Caco-2 (cell line): ENCODE measurements around the gene CCDC170. TPM values are rescaled to one million over a fixed set of nuclear protein-coding genes. Genes with fewer than 3 reads are reported as not detected.

Source experiments
- BruUV-seq: library from RNA; stranded (reverse); fragments of 400-500 nt; replicated peaks from 2 replicates; lab custom pipeline; 2021; lab: Mats Ljungman, UMichigan
- CTCF ChIA-PET: fragments of 300-600 bp; sonication (Branson Sonifier 250); formaldehyde crosslinking; loops from one replicate; lab custom pipeline; 2022; ENCODE audit warnings: antibody characterized with exemption; lab: Charles Lee
- POLR2A ChIA-PET: fragments of 300-600 bp; sonication (Branson Sonifier 250); formaldehyde crosslinking; loops from one replicate; lab custom pipeline; 2022; ENCODE audit warnings: antibody characterized with exemption; lab: Charles Lee
- DNase-seq, 2 experiments: peaks; one replicate each; pipeline versions ENCODE4 v3.0.0 to v3.0.0-alpha.2; 2020 to 2022
- H3K27me3 ChIP-seq: replicated peaks from 2 replicates; pipeline ENCODE4 v1.6.0; 2011; ENCODE audit warnings: low read length; ENCODE audit not compliant: control insufficient read depth, insufficient read depth
- H3K36me3 ChIP-seq: 2 replicates; pipeline ENCODE4 v1.5.1; 2011; ENCODE audit warnings: low read length; ENCODE audit not compliant: control insufficient read depth, insufficient read depth
- H3K4me1 ChIP-seq: fragments of 250-450 bp; sonication (Bioruptor Pico); 2 replicates; pipeline ENCODE4 v1.5.1; 2020; ENCODE audit warnings: mild to moderate bottlenecking
- H3K4me3 ChIP-seq: 2 replicates; pipeline ENCODE4 v1.5.1; 2011; ENCODE audit warnings: low read depth, mild to moderate bottlenecking, control low read depth, low read length
- H3K9me3 ChIP-seq: fragments of 250-450 bp; sonication (Bioruptor Pico); 2 replicates; pipeline ENCODE4 v1.5.1; 2020; ENCODE audit warnings: mild to moderate bottlenecking, moderate library complexity
- H3K27ac Mint-ChIP-seq: one replicate; pipeline ENCODE4 v1.8.0; 2022; ENCODE audit warnings: mixed read lengths; ENCODE audit not compliant: unreplicated experiment
- H3K27me3 Mint-ChIP-seq: one replicate; pipeline ENCODE4 v1.8.0; 2022; ENCODE audit warnings: mixed read lengths; ENCODE audit not compliant: insufficient read depth, unreplicated experiment
- H3K36me3 Mint-ChIP-seq: one replicate; pipeline ENCODE4 v1.8.0; 2022; ENCODE audit warnings: mild to moderate bottlenecking, mixed read lengths; ENCODE audit not compliant: insufficient read depth, unreplicated experiment
- H3K4me1 Mint-ChIP-seq: one replicate; pipeline ENCODE4 v1.8.0; 2022; ENCODE audit warnings: low read depth, mixed read lengths; ENCODE audit not compliant: unreplicated experiment
- H3K4me3 Mint-ChIP-seq: one replicate; pipeline ENCODE4 v1.8.0; 2022; ENCODE audit warnings: mild to moderate bottlenecking, moderate library complexity, mixed read lengths; ENCODE audit not compliant: unreplicated experiment
- H3K9me3 Mint-ChIP-seq: one replicate; pipeline ENCODE4 v1.8.0; 2022; ENCODE audit warnings: mixed read lengths; ENCODE audit not compliant: unreplicated experiment
- CTCF ChIP-seq, 2 experiments: fragments of 200-600 bp in 1 of 2; IDR thresholded peaks; 1 replicate in 1 of 2; 2 replicates in 1 of 2; pipeline versions ENCODE4 v1.5.1 to v1.8.0; 2011 to 2022; ENCODE audit warnings: antibody characterized with exemption in 1 of 2, control low read depth in 1 of 2, inconsistent platforms in 1 of 2, low read depth in 1 of 2, low read length in 1 of 2, mild to moderate bottlenecking in 1 of 2, moderate library complexity in 1 of 2; ENCODE audit not compliant: insufficient read depth in 1 of 2, severe bottlenecking in 1 of 2, unreplicated experiment in 1 of 2
- intact Hi-C: fragments of 100-400 bp; cut with micrococcal nuclease; formaldehyde crosslinking; loops from one replicate; pipeline ENCODE4 v1.10.0; 2022; ENCODE audit not compliant: unreplicated experiment
- total RNA-seq: library from RNA; stranded (reverse); gene quantifications from 2 replicates; pipeline ENCODE4 v1.2.3, GENCODE V29; 2022

The CCDC170 gene
- total RNA-seq, 1 experiment from 2014 or later, result 6.8 TPM

- no TSS peak for BruUV-seq
- TF ChIP-seq CTCF (IDR thresholded peaks at IDR 0.05; ENCODE audit: insufficient read depth in 1 of 2, low read depth in 1 of 2, low read length in 1 of 2, severe bottlenecking in 1 of 2, unreplicated experiment in 1 of 2), result no peak
- Histone ChIP-seq H3K9me3 (no peaks in the 10 kb centered on the region), H3K4me3 (no peak overlapping the region), H3K4me1 (peaks cover 22% of the 10 kb centered on the region), H3K36me3 (no peaks in the 10 kb centered on the region), H3K27me3 (no peaks in the 10 kb centered on the region)
- Mint-ChIP-seq H3K4me1 (peaks cover 11% of the 10 kb centered on the region), H3K9me3 (peaks cover 22% of the 10 kb centered on the region), H3K27ac (no peak overlapping the region), H3K36me3 (peaks cover 9% of the 10 kb centered on the region), H3K4me3 (no peak overlapping the region), H3K27me3 (no peaks in the 10 kb centered on the region)
- ChIA-PET POLR2A (no interaction called here), CTCF (no interaction called here)
- DNase-seq, result no peak
- intact Hi-C loops, result no loop called here
These were observed 91.9 kb downstream of the CCDC170 start for GRCh38 chr6:151585741-151586140.

DNA sequence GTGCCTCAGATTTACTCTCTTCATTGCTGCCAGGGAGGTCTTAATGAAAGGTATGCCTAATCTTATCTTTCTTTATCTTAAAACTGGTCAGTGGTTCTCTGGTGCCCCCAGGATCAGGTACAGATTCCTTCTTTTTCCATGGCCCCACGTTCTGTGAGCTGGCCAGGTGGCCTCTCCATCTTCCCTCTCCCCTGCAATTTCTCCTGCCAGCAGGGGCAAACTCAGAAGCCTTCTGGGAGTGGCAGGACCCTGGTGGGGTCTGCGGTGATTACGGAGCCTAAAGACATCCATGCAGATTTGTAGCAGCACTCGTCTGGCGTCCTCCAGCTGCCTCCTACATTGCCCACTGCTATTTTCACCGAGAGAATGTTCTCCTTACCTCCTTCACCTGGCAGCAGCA lies 95.8 kb downstream of the CCDC170 start:
- H3K4me3 ChIP-seq, result no peak overlapping the region
- peak; percentile 37 to 40 for DNase-seq
- no peak for TF ChIP-seq CTCF (IDR thresholded peaks at IDR 0.05; ENCODE audit: insufficient read depth in 1 of 2, low read depth in 1 of 2, low read length in 1 of 2, severe bottlenecking in 1 of 2, unreplicated experiment in 1 of 2)
- peaks cover 30% of the 10 kb centered on the region for H3K4me1 ChIP-seq
- H3K9me3 ChIP-seq, result peaks cover 18% of the 10 kb centered on the region; the same call in 1 of the 2 replicates
- Mint-ChIP-seq H3K36me3 (peaks cover 9% of the 10 kb centered on the region), H3K27ac (peak overlapping the region; percentile 40), H3K27me3 (no peaks in the 10 kb centered on the region), H3K9me3 (peaks cover 32% of the 10 kb centered on the region), H3K4me3 (no peak overlapping the region), H3K4me1 (peaks cover 19% of the 10 kb centered on the region)
- POLR2A ChIA-PET, result no interaction called here
- CTCF ChIA-PET, result no interaction called here
- no TSS peak for BruUV-seq
- H3K36me3 ChIP-seq, result no peaks in the 10 kb centered on the region
- no peaks in the 10 kb centered on the region for H3K27me3 ChIP-seq
- intact Hi-C loops, result no loop called here

- H3K27me3 ChIP-seq, result no peaks in the 10 kb centered on the region
- BruUV-seq, result no TSS peak
- Mint-ChIP-seq H3K27ac (no peak overlapping the region), H3K36me3 (peaks cover 9% of the 10 kb centered on the region), H3K9me3 (peaks cover 32% of the 10 kb centered on the region), H3K4me1 (peaks cover 19% of the 10 kb centered on the region), H3K27me3 (no peaks in the 10 kb centered on the region), H3K4me3 (no peak overlapping the region)
- POLR2A ChIA-PET, result no interaction called here
- no peak overlapping the region for H3K4me3 ChIP-seq
- H3K9me3 ChIP-seq, result peaks cover 18% of the 10 kb centered on the region; the same call in 1 of the 2 replicates
- CTCF ChIA-PET, result no interaction called here
- DNase-seq, result no peak
- H3K36me3 ChIP-seq, result no peaks in the 10 kb centered on the region
- H3K4me1 ChIP-seq, result peaks cover 19% of the 10 kb centered on the region
- intact Hi-C loops, result no loop called here
- TF ChIP-seq CTCF (IDR thresholded peaks at IDR 0.05; ENCODE audit: insufficient read depth in 1 of 2, low read depth in 1 of 2, low read length in 1 of 2, severe bottlenecking in 1 of 2, unreplicated experiment in 1 of 2), result no peak
These were observed 96.9 kb downstream of the CCDC170 start for GRCh38 chr6:151590742-151591141.
